Measurements from ENCODE around the gene BICDL2.

GRCh38 chr16:3060339-3061127, 23.8 kb upstream of the BICDL2 start:
- no peak for TF ChIP-seq CTCF (IDR thresholded peaks at IDR 0.05)
- no peak for TF ChIP-seq POLR2A (IDR thresholded peaks at IDR 0.05)
